Esophagus squamous epithelium (tissue), 5 donors: Measurements from ENCODE around the gene GIPR. TPM values are rescaled to one million over a fixed set of nuclear protein-coding genes. Genes with fewer than 3 reads are reported as not detected.
"Not testable (repeated sequence)": the region's sequence is repeated elsewhere in the genome, so short reads cannot be mapped to it uniquely, and the experiment has no call there.

Experiments
- DNase-seq: peaks from one replicate; lab custom pipeline; 2025; lab: John Stamatoyannopoulos, UW
- H3K27ac ChIP-seq, 4 donors: fragments of 200-600 bp; sonication (generic); one replicate each; pipeline ENCODE4 v1.5.1; 2016 to 2019; ENCODE audit warnings: mild to moderate bottlenecking in 1 of 4
- H3K27me3 ChIP-seq, 4 donors: fragments of 200-600 bp; sonication (generic); 1 replicate in 3 of 4; 2 replicates in 1 of 4; pipeline versions ENCODE4 v1.5.1 to v1.6.0; 2017 to 2021; ENCODE audit warnings: antibody characterized with exemption in 1 of 4
- H3K36me3 ChIP-seq, 3 donors: fragments of 200-600 bp; sonication (generic); one replicate each; pipeline ENCODE4 v1.5.1; 2016 to 2019
- H3K4me1 ChIP-seq, 3 donors: fragments of 200-600 bp; sonication (generic); one replicate each; pipeline ENCODE4 v1.5.1; 2017 to 2019
- H3K4me3 ChIP-seq, 4 donors: fragments of 200-600 bp; sonication (generic); 1 replicate in 3 of 4; 2 replicates in 1 of 4; pipeline ENCODE4 v1.5.1; 2016 to 2019; ENCODE audit warnings: mild to moderate bottlenecking in 2 of 4, moderate library complexity in 1 of 4
- H3K9me3 ChIP-seq, 3 donors: fragments of 200-600 bp; sonication (generic); one replicate each; pipeline ENCODE4 v1.5.1; 2016 to 2019
- POLR2A ChIP-seq, 4 donors: fragments of 450-650 bp; IDR thresholded peaks; one replicate each; pipeline ENCODE4 v1.6.1; 2017; ENCODE audit warnings: antibody characterized with exemption in 4 of 4, mild to moderate bottlenecking in 4 of 4, moderate library complexity in 3 of 4
- WGBS, 2 donors: methylation state at CpG; one replicate each; pipeline ENCODE4 v1.1.5; 2018; 5-methylcytosine and 5-hydroxymethylcytosine counted together
- intact Hi-C: fragments of 100-400 bp; cut with DNase I; formaldehyde crosslinking; loops from one replicate; pipeline ENCODE4 v1.15.0; 2022
- total RNA-seq, 4 donors: library from RNA; depleted of rRNA; stranded (reverse); fragments of >200 nt; gene quantifications; one replicate each; pipeline ENCODE4 v1.1.0, GENCODE V29; 2016
- TF ChIP-seq, protein P1 (sequence below), 6 experiments: fragments of 450-650 bp in 4 of 6; fragments of 200-600 bp in 2 of 6; sonication (generic) in 2 of 6; IDR thresholded peaks; one replicate each; pipeline ENCODE4 v1.5.1; 2016 to 2019; ENCODE audit warnings: antibody characterized with exemption in 6 of 6, mild to moderate bottlenecking in 4 of 6, moderate library complexity in 4 of 6
- donor health status: DM: yes; HTN: yes; CAD: no.

GIPR gene
- total RNA-seq, 4 donors from 2014 or later = 0.44 to 1.1 (median 0.63) TPM

DNA sequence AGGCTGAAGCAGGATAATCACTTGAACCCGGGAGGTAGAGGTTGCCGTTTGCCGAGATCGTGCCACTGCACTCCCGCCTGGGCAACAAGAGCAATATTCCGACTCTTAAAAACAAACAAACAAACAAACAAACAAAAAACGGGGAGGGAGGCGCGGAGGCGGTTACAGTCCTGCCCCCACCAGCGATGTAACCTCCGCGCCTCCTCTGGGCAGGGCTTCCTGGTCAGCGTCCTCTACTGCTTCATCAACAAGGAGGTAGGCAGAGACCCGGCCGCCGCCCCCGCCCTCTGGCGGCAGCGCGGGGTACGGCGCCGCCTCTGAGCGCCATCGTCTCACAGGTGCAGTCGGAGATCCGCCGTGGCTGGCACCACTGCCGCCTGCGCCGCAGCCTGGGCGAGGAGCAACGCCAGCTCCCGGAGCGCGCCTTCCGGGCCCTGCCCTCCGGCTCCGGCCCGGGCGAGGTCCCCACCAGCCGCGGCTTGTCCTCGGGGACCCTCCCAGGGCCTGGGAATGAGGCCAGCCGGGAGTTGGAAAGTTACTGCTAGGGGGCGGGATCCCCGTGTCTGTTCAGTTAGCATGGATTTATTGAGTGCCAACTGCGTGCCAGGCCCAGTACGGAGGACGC lies 13.5 kb downstream of the GIPR start:
- TF ChIP-seq, protein P1, sequence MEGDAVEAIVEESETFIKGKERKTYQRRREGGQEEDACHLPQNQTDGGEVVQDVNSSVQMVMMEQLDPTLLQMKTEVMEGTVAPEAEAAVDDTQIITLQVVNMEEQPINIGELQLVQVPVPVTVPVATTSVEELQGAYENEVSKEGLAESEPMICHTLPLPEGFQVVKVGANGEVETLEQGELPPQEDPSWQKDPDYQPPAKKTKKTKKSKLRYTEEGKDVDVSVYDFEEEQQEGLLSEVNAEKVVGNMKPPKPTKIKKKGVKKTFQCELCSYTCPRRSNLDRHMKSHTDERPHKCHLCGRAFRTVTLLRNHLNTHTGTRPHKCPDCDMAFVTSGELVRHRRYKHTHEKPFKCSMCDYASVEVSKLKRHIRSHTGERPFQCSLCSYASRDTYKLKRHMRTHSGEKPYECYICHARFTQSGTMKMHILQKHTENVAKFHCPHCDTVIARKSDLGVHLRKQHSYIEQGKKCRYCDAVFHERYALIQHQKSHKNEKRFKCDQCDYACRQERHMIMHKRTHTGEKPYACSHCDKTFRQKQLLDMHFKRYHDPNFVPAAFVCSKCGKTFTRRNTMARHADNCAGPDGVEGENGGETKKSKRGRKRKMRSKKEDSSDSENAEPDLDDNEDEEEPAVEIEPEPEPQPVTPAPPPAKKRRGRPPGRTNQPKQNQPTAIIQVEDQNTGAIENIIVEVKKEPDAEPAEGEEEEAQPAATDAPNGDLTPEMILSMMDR (IDR thresholded peaks at IDR 0.05) = peak; percentile 93 to 99 (median 99)
- peak in 1 of 4 donors; percentile 32 for TF ChIP-seq POLR2A (IDR thresholded peaks at IDR 0.05)
- intact Hi-C loops = no loop called here
- peak overlapping the region; percentile 78 to 85 (median 84) for H3K27ac ChIP-seq
- peaks cover 0 to 28% (median 11%) of the 10 kb centered on the region in 3 donors for H3K36me3 ChIP-seq
- H3K9me3 ChIP-seq = no peaks in the 10 kb centered on the region
- peaks cover 15 to 38% (median 22%) of the 10 kb centered on the region in 3 donors for H3K4me1 ChIP-seq
- peaks cover 0 to 38% (median 0%) of the 10 kb centered on the region in 4 donors for H3K27me3 ChIP-seq
- peak; percentile 35 for DNase-seq
- WGBS, 2 donors = 1 to 3% methylated on average over 15 to 19 of the region's 51 CpGs
- peak overlapping the region; percentile 3 to 61 (median 38) for H3K4me3 ChIP-seq

DNA sequence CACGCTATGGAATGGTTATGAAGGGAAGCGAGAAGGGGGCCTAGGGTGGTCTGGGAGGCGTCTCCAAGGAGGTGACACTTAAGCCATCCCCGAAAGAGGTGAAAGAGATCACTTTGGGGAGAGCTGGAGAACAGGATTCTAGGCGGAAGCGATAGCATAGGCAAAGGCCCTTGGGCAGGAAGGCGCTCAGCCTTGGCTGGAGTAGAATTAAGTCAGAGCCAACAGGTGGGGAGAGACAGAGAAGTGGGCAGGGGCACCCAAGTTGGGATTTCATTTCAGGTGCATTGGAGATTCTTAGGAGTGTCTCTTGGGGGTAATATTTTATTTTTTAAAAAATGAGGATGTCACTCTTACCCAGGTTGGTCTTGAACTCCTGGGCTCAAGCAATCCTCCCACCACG lies 14.1 kb downstream of the GIPR start:
- no peaks in the 10 kb centered on the region for H3K9me3 ChIP-seq
- TF ChIP-seq POLR2A (IDR thresholded peaks at IDR 0.05) = no peak
- TF ChIP-seq, protein P1 (IDR thresholded peaks at IDR 0.05) = no peak
- no peak for DNase-seq
- WGBS, 2 donors = 46 to 50% methylated on average over 8 of the region's 8 CpGs
- H3K27ac ChIP-seq = peak overlapping the region; percentile 78 to 85 (median 84)
- intact Hi-C loops = no loop called here
- H3K4me1 ChIP-seq = peaks cover 10 to 32% (median 16%) of the 10 kb centered on the region in 3 donors
- H3K36me3 ChIP-seq = peaks cover 2 to 35% (median 15%) of the 10 kb centered on the region in 3 donors
- H3K27me3 ChIP-seq = peaks cover 0 to 31% (median 0%) of the 10 kb centered on the region in 4 donors
- peak overlapping the region; percentile 3 to 61 (median 38) for H3K4me3 ChIP-seq

DNA sequence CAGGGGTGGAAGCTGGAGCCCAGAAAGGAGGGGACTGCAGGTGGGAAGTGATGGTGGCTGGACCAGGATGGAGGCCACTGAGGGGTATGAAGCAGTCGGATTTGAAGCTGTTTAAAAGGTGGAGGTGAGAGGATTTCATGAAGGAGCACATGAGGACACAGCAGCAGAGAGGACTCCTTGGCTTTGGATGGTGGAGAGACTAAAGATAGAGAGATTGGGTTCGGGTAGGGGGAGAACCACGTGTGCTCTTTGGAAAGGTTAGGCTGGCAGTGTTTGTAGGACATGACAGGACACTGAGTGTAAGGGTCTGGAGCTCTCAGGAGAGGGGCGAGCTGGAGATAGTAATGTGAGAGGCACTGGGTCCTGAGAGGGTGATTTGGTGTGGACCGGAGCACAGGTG lies 14.9 kb downstream of the GIPR start:
- Histone ChIP-seq H3K4me3 (no peak overlapping the region), H3K4me1 (peaks cover 2 to 24% (median 8%) of the 10 kb centered on the region in 3 donors), H3K27ac (peak overlapping the region in 2 of 4 donors; percentile 13 to 83), H3K36me3 (peaks cover 10 to 43% (median 23%) of the 10 kb centered on the region in 3 donors), H3K27me3 (peaks cover 0 to 24% (median 0%) of the 10 kb centered on the region in 4 donors), H3K9me3 (no peaks in the 10 kb centered on the region)
- intact Hi-C loops = no loop called here
- TF ChIP-seq, protein P1 (IDR thresholded peaks at IDR 0.05) = no peak
- 75 to 87% methylated on average over 5 of the region's 5 CpGs for WGBS, 2 donors
- DNase-seq = no peak

- 75 to 85% methylated on average over 5 to 10 of the region's 11 CpGs for WGBS, 2 donors
Observed at GRCh38 chr19:45685045-45685444, 17.0 kb downstream of the GIPR start.

GRCh38 chr19:45687599-45687998 lies 19.6 kb downstream of the GIPR start:
- WGBS, 2 donors = 90 to 100% methylated on average over 3 to 8 of the region's 9 CpGs
- intact Hi-C loops = no loop called here
- no peak overlapping the region for H3K4me3 ChIP-seq

More at GRCh38 chr19:45685045-45685444, 17.0 kb downstream of the GIPR start:
- DNase-seq, intact Hi-C loops, H3K9me3 ChIP-seq, H3K27ac ChIP-seq, H3K27me3 ChIP-seq, H3K4me3 ChIP-seq: not testable (repeated sequence)
- Histone ChIP-seq H3K36me3 (peaks cover 12 to 62% (median 30%) of the 10 kb centered on the region in 3 donors), H3K4me1 (peaks cover 0 to 18% (median 6%) of the 10 kb centered on the region in 3 donors)

More at GRCh38 chr19:45687599-45687998, 19.6 kb downstream of the GIPR start:
- Histone ChIP-seq H3K27ac (no peak overlapping the region), H3K36me3 (peaks cover 12 to 62% (median 30%) of the 10 kb centered on the region in 3 donors), H3K9me3 (no peaks in the 10 kb centered on the region), H3K4me1 (peaks cover 0 to 12% (median 6%) of the 10 kb centered on the region in 3 donors), H3K27me3 (no peaks in the 10 kb centered on the region)
- no peak for DNase-seq
- TF ChIP-seq POLR2A (IDR thresholded peaks at IDR 0.05) = no peak
- TF ChIP-seq, protein P1 (IDR thresholded peaks at IDR 0.05) = no peak
